Stimulated activated naive B cell treated with anti-CD40 and anti-IgM and Interleukin-4, amounts not matched to agents 10 μg/mL and 1 μg/mL and 100 μg/mL, for 72 hours (primary cell): Measurements from ENCODE around the gene MKX.

Experiments used
- ATAC-seq, 2 donors: fragments of 150-1000 bp; cut with Tn5 transposase; replicated peaks; 2 replicates each; pipeline ENCODE4 v1.10.0; 2021; ENCODE audit warnings: moderate library complexity in 1 of 2
- DNase-seq: peaks from one replicate; pipeline ENCODE4 v3.0.0; 2021
- H3K27ac Mint-ChIP-seq: one replicate; pipeline ENCODE4 v1.8.0; 2022; ENCODE audit warnings: mild to moderate bottlenecking, mixed read lengths
- H3K27me3 Mint-ChIP-seq, 2 donors: one replicate each; pipeline ENCODE4 v1.8.0; 2022; ENCODE audit warnings: mixed read lengths in 2 of 2
- H3K36me3 Mint-ChIP-seq, 2 donors: one replicate each; pipeline ENCODE4 v1.8.0; 2022; ENCODE audit warnings: mixed read lengths in 2 of 2, mild to moderate bottlenecking in 1 of 2
- H3K4me1 Mint-ChIP-seq, 2 donors: one replicate each; pipeline ENCODE4 v1.8.0; 2022; ENCODE audit warnings: mixed read lengths in 2 of 2, mild to moderate bottlenecking in 1 of 2
- H3K4me3 Mint-ChIP-seq, 2 donors: one replicate each; pipeline ENCODE4 v1.8.0; 2022; ENCODE audit warnings: mild to moderate bottlenecking in 2 of 2, mixed read lengths in 2 of 2, moderate library complexity in 1 of 2
- H3K9me3 Mint-ChIP-seq, 2 donors: one replicate each; pipeline ENCODE4 v1.8.0; 2022; ENCODE audit warnings: mixed read lengths in 2 of 2, mild to moderate bottlenecking in 1 of 2

MKX gene

GRCh38 chr10:27746397-27747095, 927 bp upstream of the MKX start:
- H3K4me1 Mint-ChIP-seq = peaks cover 19 to 45% of the 10 kb centered on the region in 2 donors
- peaks cover 0 to 4% of the 10 kb centered on the region in 2 donors for H3K36me3 Mint-ChIP-seq
- no peak for DNase-seq
- H3K27ac Mint-ChIP-seq = peak overlapping the region; percentile 68
- peaks cover 57 to 76% of the 10 kb centered on the region in 2 donors for H3K27me3 Mint-ChIP-seq
- H3K4me3 Mint-ChIP-seq = peak overlapping the region; percentile 9 to 66
- H3K9me3 Mint-ChIP-seq = no peaks in the 10 kb centered on the region
- no peak for ATAC-seq

- ATAC-seq = no peak
- H3K9me3 Mint-ChIP-seq = no peaks in the 10 kb centered on the region
- DNase-seq = no peak
- H3K4me3 Mint-ChIP-seq = peak overlapping the region; percentile 78 to 81
- H3K36me3 Mint-ChIP-seq = peaks cover 0 to 4% of the 10 kb centered on the region in 2 donors
- H3K27ac Mint-ChIP-seq = peak overlapping the region; percentile 92
- peaks cover 59 to 76% of the 10 kb centered on the region in 2 donors for H3K27me3 Mint-ChIP-seq
- H3K4me1 Mint-ChIP-seq = peaks cover 19 to 51% of the 10 kb centered on the region in 2 donors
These were observed 552 bp downstream of the MKX start for GRCh38 chr10:27744802-27745731.

- Mint-ChIP-seq H3K36me3 (peaks cover 0 to 4% of the 10 kb centered on the region in 2 donors), H3K4me1 (peaks cover 19 to 51% of the 10 kb centered on the region in 2 donors), H3K4me3 (peak overlapping the region; percentile 78 to 81), H3K9me3 (no peaks in the 10 kb centered on the region), H3K27ac (peak overlapping the region; percentile 92), H3K27me3 (peaks cover 49 to 67% of the 10 kb centered on the region in 2 donors)
- DNase-seq (no peak), ATAC-seq (no peak)
These were observed 1.5 kb downstream of the MKX start for GRCh38 chr10:27743877-27744801.

- ATAC-seq = peak in 1 of 2 donors; percentile 8
- Mint-ChIP-seq H3K4me1 (peaks cover 19 to 51% of the 10 kb centered on the region in 2 donors), H3K4me3 (peak overlapping the region; percentile 78 to 81), H3K36me3 (peaks cover 0 to 4% of the 10 kb centered on the region in 2 donors), H3K27ac (peak overlapping the region; percentile 84), H3K9me3 (no peaks in the 10 kb centered on the region), H3K27me3 (peaks cover 50 to 66% of the 10 kb centered on the region in 2 donors)
- DNase-seq = no peak
These were observed 2.4 kb downstream of the MKX start for GRCh38 chr10:27743012-27743876.

GRCh38 chr10:27742195-27743011, 3.2 kb downstream of the MKX start:
- peak; percentile 92 to 94 for ATAC-seq
- peaks cover 54 to 71% of the 10 kb centered on the region in 2 donors for H3K27me3 Mint-ChIP-seq
- H3K4me1 Mint-ChIP-seq = peaks cover 19 to 51% of the 10 kb centered on the region in 2 donors
- peak overlapping the region; percentile 84 for H3K27ac Mint-ChIP-seq
- peak; percentile 82 for DNase-seq
- no peaks in the 10 kb centered on the region for H3K9me3 Mint-ChIP-seq
- peak overlapping the region; percentile 74 to 81 for H3K4me3 Mint-ChIP-seq
- peaks cover 0 to 4% of the 10 kb centered on the region in 2 donors for H3K36me3 Mint-ChIP-seq

GRCh38 chr10:27741173-27742091, 4.2 kb downstream of the MKX start:
- peaks cover 52 to 69% of the 10 kb centered on the region in 2 donors for H3K27me3 Mint-ChIP-seq
- no peaks in the 10 kb centered on the region for H3K9me3 Mint-ChIP-seq
- peaks cover 19 to 44% of the 10 kb centered on the region in 2 donors for H3K4me1 Mint-ChIP-seq
- peak overlapping the region; percentile 59 to 81 for H3K4me3 Mint-ChIP-seq
- ATAC-seq (no peak), DNase-seq (no peak)
- H3K27ac Mint-ChIP-seq = no peak overlapping the region
- H3K36me3 Mint-ChIP-seq = peaks cover 0 to 4% of the 10 kb centered on the region in 2 donors

GRCh38 chr10:27736396-27736795, 9.2 kb downstream of the MKX start:
- Mint-ChIP-seq H3K36me3 (no peaks in the 10 kb centered on the region), H3K9me3 (no peaks in the 10 kb centered on the region), H3K4me3 (no peak overlapping the region)

GRCh38 chr10:27730041-27730440, 15.6 kb downstream of the MKX start:
- Mint-ChIP-seq H3K27me3 (peaks cover 10 to 29% of the 10 kb centered on the region in 2 donors), H3K4me3 (no peak overlapping the region), H3K36me3 (no peaks in the 10 kb centered on the region), H3K9me3 (no peaks in the 10 kb centered on the region), H3K27ac (no peak overlapping the region), H3K4me1 (peaks cover under 1 to 9% of the 10 kb centered on the region in 2 donors)
- ATAC-seq (no peak), DNase-seq (no peak)

More at GRCh38 chr10:27736396-27736795, 9.2 kb downstream of the MKX start:
- ATAC-seq = no peak
- Mint-ChIP-seq H3K4me1 (peaks cover 0 to 5% of the 10 kb centered on the region in 2 donors), H3K27me3 (peaks cover 42 to 51% of the 10 kb centered on the region in 2 donors), H3K27ac (no peak overlapping the region)
- DNase-seq = no peak

GRCh38 chr10:27728338-27728737, 17.3 kb downstream of the MKX start:
- Mint-ChIP-seq H3K9me3 (no peaks in the 10 kb centered on the region), H3K36me3 (no peaks in the 10 kb centered on the region), H3K4me3 (no peak overlapping the region), H3K27me3 (peaks cover 7 to 26% of the 10 kb centered on the region in 2 donors), H3K4me1 (peaks cover 3 to 15% of the 10 kb centered on the region in 2 donors), H3K27ac (no peak overlapping the region)
- DNase-seq (no peak), ATAC-seq (no peak)

- Mint-ChIP-seq H3K4me1 (peaks cover 3 to 15% of the 10 kb centered on the region in 2 donors), H3K9me3 (no peaks in the 10 kb centered on the region), H3K4me3 (no peak overlapping the region), H3K27me3 (peaks cover 5 to 22% of the 10 kb centered on the region in 2 donors), H3K36me3 (no peaks in the 10 kb centered on the region), H3K27ac (no peak overlapping the region)
- DNase-seq (no peak), ATAC-seq (no peak)
These were observed 21.3 kb downstream of the MKX start for GRCh38 chr10:27724287-27724686.

GRCh38 chr10:27723436-27723835, 22.2 kb downstream of the MKX start:
- Mint-ChIP-seq H3K27me3 (peaks cover 11 to 14% of the 10 kb centered on the region in 2 donors), H3K9me3 (no peaks in the 10 kb centered on the region), H3K4me1 (peaks cover 3 to 15% of the 10 kb centered on the region in 2 donors), H3K36me3 (no peaks in the 10 kb centered on the region), H3K27ac (no peak overlapping the region), H3K4me3 (no peak overlapping the region)
- no peak for DNase-seq
- no peak for ATAC-seq
